Measurements from ENCODE around the gene PSTPIP2. TPM values are rescaled to one million over a fixed set of nuclear protein-coding genes. Genes with fewer than 3 reads are reported as not detected.

Gene PSTPIP2
- total and polyA plus RNA-seq, 2 experiments from 2014 or later, result 11.9 to 24.5 TPM

DNA sequence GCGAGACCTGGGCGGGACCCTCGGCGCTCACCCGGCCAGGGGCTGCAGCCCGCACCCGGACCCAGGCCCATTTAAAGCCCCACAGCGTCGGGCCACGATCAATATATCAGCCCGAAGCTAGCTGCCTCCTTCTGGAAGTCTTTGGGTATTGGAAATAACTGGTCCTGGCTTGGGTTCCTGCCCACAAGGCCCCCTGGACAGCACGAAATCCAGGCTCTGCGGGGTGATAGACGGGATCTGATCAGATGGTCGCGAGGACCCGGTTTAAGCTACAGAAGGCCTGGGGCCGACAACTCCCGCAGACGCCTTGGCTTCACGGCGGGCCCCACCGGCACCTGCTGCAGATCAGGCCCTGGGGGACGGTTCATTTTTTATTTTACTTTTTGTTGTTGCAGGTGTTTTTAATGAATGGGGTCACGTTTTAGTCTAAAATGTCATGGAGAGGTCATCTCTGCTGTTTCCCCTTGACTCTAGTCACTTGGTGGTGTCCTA, 362 bp upstream of the PSTPIP2 start:
- Histone ChIP-seq H3K27ac (no peak overlapping the region), H4K20me1 (ENCODE audit: insufficient read depth, poor library complexity, severe bottlenecking) (no peaks in the 10 kb centered on the region), H2AFZ (peak overlapping the region; percentile 94), H3K4me1 (ENCODE audit: insufficient read depth) (peaks cover 8% of the 10 kb centered on the region), H3K36me3 (replicated peaks; ENCODE audit: insufficient read depth, low read depth) (no peaks in the 10 kb centered on the region), H3K4me2 (peak overlapping the region; percentile 95), H3K9me2 (replicated peaks; ENCODE audit: insufficient read depth) (no peaks in the 10 kb centered on the region), H3K27me3 (no peaks in the 10 kb centered on the region), H3K9me3 (ENCODE audit: low read depth) (no peaks in the 10 kb centered on the region), H3K4me3 (peak overlapping the region; percentile 95), H3K79me2 (peaks cover 39% of the 10 kb centered on the region)
- no peak for TF ChIP-seq EZH2phosphoT487 (IDR thresholded peaks at IDR 0.05; ENCODE audit: low read depth, severe bottlenecking, unreplicated experiment)
- TF ChIP-seq, protein P1, sequence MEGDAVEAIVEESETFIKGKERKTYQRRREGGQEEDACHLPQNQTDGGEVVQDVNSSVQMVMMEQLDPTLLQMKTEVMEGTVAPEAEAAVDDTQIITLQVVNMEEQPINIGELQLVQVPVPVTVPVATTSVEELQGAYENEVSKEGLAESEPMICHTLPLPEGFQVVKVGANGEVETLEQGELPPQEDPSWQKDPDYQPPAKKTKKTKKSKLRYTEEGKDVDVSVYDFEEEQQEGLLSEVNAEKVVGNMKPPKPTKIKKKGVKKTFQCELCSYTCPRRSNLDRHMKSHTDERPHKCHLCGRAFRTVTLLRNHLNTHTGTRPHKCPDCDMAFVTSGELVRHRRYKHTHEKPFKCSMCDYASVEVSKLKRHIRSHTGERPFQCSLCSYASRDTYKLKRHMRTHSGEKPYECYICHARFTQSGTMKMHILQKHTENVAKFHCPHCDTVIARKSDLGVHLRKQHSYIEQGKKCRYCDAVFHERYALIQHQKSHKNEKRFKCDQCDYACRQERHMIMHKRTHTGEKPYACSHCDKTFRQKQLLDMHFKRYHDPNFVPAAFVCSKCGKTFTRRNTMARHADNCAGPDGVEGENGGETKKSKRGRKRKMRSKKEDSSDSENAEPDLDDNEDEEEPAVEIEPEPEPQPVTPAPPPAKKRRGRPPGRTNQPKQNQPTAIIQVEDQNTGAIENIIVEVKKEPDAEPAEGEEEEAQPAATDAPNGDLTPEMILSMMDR (IDR thresholded peaks at IDR 0.05; ENCODE audit: poor library complexity), result peak; percentile 10
- no peak for DNase-seq (ENCODE audit: low spot score)
- 20% methylated on average over 25 of the region's 25 CpGs for WGBS (ENCODE audit: low lambda C conversion rate, missing lambda C conversion rate)

DNA sequence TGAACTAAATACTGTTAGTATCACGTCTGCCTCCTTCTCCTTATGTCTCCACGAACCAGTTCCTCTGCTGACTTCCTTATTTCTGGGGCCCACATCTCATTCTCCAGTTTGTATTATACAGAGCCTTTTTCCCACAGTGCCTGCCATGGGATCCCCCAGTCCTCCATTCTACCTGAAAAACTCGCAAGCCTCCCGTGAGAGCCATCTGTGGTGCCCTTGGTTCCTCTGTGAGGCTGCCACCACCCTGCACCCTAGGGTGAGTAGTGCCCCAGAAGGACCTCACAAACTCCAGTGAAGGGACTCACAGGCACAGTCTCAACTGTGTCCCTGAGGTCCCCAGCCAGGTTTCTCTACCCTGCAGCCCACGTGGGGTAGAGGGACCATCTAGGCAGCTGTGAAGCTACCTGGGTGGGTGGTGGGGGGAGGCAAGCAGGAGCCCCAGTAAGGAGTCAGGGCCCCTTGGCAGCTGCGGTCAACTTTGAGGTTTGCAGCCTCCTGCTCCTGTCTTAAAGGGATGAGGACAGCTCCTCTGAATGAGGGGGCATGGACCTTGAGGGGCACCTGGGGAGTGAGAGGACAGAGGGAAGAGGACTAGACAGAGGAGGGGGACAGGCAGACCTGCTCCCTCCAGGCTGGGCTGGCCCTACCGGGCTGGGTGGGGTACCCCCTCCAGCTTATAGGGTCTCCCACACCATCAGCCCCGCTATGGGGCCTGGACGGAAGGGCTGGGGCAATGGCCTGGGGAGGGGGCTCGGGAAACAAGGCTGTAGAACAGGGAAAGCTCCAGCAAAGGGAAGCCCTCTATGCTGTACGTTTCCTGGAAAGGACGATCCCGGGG, 1.0 kb downstream of the PSTPIP2 start:
- no peaks in the 10 kb centered on the region for H3K9me2 ChIP-seq (replicated peaks; ENCODE audit: insufficient read depth)
- H2AFZ ChIP-seq, result peak overlapping the region; percentile 94
- no peaks in the 10 kb centered on the region for H4K20me1 ChIP-seq (ENCODE audit: insufficient read depth, poor library complexity, severe bottlenecking)
- DNase-seq (ENCODE audit: low spot score), result no peak
- H3K79me2 ChIP-seq, result peaks cover 43% of the 10 kb centered on the region
- no peaks in the 10 kb centered on the region for H3K27me3 ChIP-seq
- H3K9me3 ChIP-seq (ENCODE audit: low read depth), result no peaks in the 10 kb centered on the region
- peaks cover 8% of the 10 kb centered on the region for H3K4me1 ChIP-seq (ENCODE audit: insufficient read depth)
- H3K27ac ChIP-seq, result no peak overlapping the region
- TF ChIP-seq EZH2phosphoT487 (IDR thresholded peaks at IDR 0.05; ENCODE audit: low read depth, severe bottlenecking, unreplicated experiment), result no peak
- no peak for TF ChIP-seq EZH2 (IDR thresholded peaks at IDR 0.05; ENCODE audit: borderline replicate concordance)
- TF ChIP-seq, protein P1 (IDR thresholded peaks at IDR 0.05; ENCODE audit: poor library complexity), result no peak
- H3K4me3 ChIP-seq, result peak overlapping the region; percentile 95
- WGBS (ENCODE audit: low lambda C conversion rate, missing lambda C conversion rate), result 37% methylated on average over 13 of the region's 13 CpGs
- H3K4me2 ChIP-seq, result peak overlapping the region; percentile 95
- no peaks in the 10 kb centered on the region for H3K36me3 ChIP-seq (replicated peaks; ENCODE audit: insufficient read depth, low read depth)

DNA sequence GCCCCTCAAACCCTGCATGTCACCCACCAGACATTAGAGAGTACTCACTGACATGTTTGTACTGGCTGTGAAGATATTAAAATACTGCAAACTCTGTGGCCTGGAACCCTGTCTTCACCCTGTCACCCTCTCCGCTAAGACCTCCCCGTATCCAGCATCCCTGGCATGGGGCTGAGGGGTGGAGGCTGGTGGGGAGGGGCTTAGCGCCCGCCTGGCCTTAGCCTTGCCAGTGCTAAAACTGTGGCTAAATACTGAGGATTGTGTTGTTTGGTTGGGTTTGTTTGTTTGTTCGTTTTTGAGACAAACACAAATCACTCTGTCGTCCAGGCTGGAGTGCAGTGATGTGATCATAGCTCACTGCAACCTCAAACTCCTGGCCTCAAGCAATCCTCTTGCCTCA, 1.8 kb downstream of the PSTPIP2 start:
- TF ChIP-seq, protein P1 (IDR thresholded peaks at IDR 0.05; ENCODE audit: poor library complexity), result no peak
- TF ChIP-seq EZH2phosphoT487 (IDR thresholded peaks at IDR 0.05; ENCODE audit: low read depth, severe bottlenecking, unreplicated experiment) (no peak), EZH2 (IDR thresholded peaks at IDR 0.05; ENCODE audit: borderline replicate concordance) (no peak)
- H3K4me2 ChIP-seq, result peak overlapping the region; percentile 95
- DNase-seq (ENCODE audit: low spot score), result no peak
- no peak overlapping the region for H2AFZ ChIP-seq
- no peak overlapping the region for H3K4me3 ChIP-seq
- no peaks in the 10 kb centered on the region for H3K27me3 ChIP-seq
- H3K36me3 ChIP-seq (replicated peaks; ENCODE audit: insufficient read depth, low read depth), result no peaks in the 10 kb centered on the region
- H3K9me2 ChIP-seq (replicated peaks; ENCODE audit: insufficient read depth), result no peaks in the 10 kb centered on the region
- H3K9me3 ChIP-seq (ENCODE audit: low read depth), result no peaks in the 10 kb centered on the region
- H3K79me2 ChIP-seq, result peaks cover 51% of the 10 kb centered on the region
- WGBS (ENCODE audit: low lambda C conversion rate, missing lambda C conversion rate), result 88% methylated on average over 6 of the region's 6 CpGs
- peaks cover 8% of the 10 kb centered on the region for H3K4me1 ChIP-seq (ENCODE audit: insufficient read depth)
- H4K20me1 ChIP-seq (ENCODE audit: insufficient read depth, poor library complexity, severe bottlenecking), result no peaks in the 10 kb centered on the region
- H3K27ac ChIP-seq, result no peak overlapping the region

All from hepatocyte (in vitro differentiated cells).